ENCODE measurements around the gene GRB10. TPM values are rescaled to one million over a fixed set of nuclear protein-coding genes. Genes with fewer than 3 reads are reported as not detected.
A peak's percentile ranks its signal among the peaks of the same experiment; 100 is the strongest.

Gene GRB10
- total RNA-seq, 1 donor from 2014 or later, result 67.7 TPM

DNA sequence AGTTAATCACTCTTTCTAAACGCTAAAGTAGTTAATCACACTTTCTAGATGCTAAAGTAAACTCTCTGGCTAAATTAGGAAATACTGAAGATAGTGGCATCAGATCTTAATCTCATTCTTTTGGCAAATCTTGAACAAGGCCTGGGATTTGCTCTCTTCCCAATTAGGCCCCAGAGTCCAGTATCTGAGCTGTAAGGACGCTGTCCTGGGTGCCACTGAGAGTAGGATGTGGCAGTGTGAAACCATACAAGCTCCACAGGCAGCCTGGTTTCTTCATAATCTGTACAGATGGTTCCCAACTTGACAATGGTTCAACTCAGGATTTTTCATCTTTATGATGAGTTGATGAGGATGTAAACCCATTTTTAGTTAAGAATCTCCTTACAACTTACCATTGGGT, 36.9 kb downstream of the GRB10 start:
- FAIRE-seq (no peak), DNase-seq (ENCODE audit: low read depth) (no peak)
- Histone ChIP-seq H3K27me3 (ENCODE audit: control insufficient read depth, insufficient read depth, low read length) (no peaks in the 10 kb centered on the region), H3K4me3 (ENCODE audit: low read depth, low read length) (no peak overlapping the region), H3K36me3 (ENCODE audit: control insufficient read depth, insufficient read depth, low read length) (peaks cover 1% of the 10 kb centered on the region)
- TF ChIP-seq, protein P1, sequence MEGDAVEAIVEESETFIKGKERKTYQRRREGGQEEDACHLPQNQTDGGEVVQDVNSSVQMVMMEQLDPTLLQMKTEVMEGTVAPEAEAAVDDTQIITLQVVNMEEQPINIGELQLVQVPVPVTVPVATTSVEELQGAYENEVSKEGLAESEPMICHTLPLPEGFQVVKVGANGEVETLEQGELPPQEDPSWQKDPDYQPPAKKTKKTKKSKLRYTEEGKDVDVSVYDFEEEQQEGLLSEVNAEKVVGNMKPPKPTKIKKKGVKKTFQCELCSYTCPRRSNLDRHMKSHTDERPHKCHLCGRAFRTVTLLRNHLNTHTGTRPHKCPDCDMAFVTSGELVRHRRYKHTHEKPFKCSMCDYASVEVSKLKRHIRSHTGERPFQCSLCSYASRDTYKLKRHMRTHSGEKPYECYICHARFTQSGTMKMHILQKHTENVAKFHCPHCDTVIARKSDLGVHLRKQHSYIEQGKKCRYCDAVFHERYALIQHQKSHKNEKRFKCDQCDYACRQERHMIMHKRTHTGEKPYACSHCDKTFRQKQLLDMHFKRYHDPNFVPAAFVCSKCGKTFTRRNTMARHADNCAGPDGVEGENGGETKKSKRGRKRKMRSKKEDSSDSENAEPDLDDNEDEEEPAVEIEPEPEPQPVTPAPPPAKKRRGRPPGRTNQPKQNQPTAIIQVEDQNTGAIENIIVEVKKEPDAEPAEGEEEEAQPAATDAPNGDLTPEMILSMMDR (IDR thresholded peaks at IDR 0.05; ENCODE audit: insufficient read depth, low read length, severe bottlenecking), result no peak

DNA sequence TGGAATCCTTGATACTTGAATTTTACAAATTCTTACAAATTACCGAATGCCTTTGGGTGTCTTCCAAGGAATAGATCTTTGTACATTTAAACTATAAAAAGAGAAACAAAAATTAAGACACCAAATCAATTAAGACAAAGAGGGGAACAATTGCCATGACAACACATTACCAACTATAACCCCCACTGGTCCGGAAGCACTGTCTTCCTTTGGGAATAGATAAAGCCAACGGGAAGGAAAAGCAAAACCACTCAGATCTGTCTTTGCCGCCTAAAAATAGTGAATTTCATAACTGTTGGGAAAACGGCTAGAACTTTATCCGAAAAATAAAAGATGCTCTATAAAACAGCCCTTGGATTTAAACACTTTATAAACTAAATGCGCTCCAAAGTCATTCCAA, 37.4 kb downstream of the GRB10 start:
- DNase-seq (ENCODE audit: low read depth) (no peak), FAIRE-seq (no peak)
- TF ChIP-seq, protein P1 (IDR thresholded peaks at IDR 0.05; ENCODE audit: insufficient read depth, low read length, severe bottlenecking), result no peak
- Histone ChIP-seq H3K27me3 (ENCODE audit: control insufficient read depth, insufficient read depth, low read length) (no peaks in the 10 kb centered on the region), H3K36me3 (ENCODE audit: control insufficient read depth, insufficient read depth, low read length) (peaks cover 1% of the 10 kb centered on the region), H3K4me3 (ENCODE audit: low read depth, low read length) (no peak overlapping the region)

DNA sequence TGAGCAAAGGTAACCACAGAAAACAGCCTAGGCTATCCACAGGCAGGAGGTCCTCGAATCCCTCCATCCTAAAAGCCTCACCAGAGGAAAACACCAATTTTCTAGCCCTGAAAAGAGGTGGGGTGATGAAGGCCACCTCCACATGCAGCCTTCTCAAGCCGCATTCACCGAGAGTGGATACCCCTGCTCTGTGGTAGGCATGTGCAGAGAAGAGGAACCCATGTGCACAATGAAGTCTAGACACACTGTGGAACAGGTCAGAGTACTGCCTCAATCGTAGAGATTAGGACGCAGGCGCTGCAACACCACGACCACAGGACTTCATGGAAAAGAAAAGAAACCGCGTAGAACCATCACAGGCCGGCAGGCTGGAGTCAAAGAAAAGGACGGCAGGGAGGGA, 38.8 kb downstream of the GRB10 start:
- Histone ChIP-seq H3K27me3 (ENCODE audit: control insufficient read depth, insufficient read depth, low read length) (no peaks in the 10 kb centered on the region), H3K4me3 (ENCODE audit: low read depth, low read length) (no peak overlapping the region), H3K36me3 (ENCODE audit: control insufficient read depth, insufficient read depth, low read length) (peaks cover 1% of the 10 kb centered on the region)
- TF ChIP-seq, protein P1 (IDR thresholded peaks at IDR 0.05; ENCODE audit: insufficient read depth, low read length, severe bottlenecking), result no peak
- no peak for DNase-seq (ENCODE audit: low read depth)
- peak; percentile 7 for FAIRE-seq

DNA sequence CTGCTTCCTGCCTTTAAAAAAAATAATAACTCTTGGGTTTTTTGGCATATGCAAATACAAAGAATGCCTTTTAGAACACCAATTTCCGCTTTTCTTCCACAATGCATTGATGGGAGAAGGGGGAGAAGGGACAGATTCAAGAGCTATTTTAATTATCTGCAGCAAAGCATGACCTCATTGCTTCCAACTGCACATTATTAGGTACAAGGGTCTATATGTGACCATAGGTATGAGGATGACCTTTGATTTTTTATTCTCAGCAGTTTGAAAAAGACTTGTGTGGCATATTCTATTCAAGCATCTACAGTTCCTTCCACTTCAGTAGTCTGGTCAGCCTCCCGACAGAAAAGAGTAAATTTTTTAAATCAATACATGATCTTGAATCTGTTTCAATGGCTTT, 39.7 kb downstream of the GRB10 start:
- no peaks in the 10 kb centered on the region for H3K36me3 ChIP-seq (ENCODE audit: control insufficient read depth, insufficient read depth, low read length)
- H3K4me3 ChIP-seq (ENCODE audit: low read depth, low read length), result no peak overlapping the region
- DNase-seq (ENCODE audit: low read depth) (no peak), FAIRE-seq (no peak)
- H3K27me3 ChIP-seq (ENCODE audit: control insufficient read depth, insufficient read depth, low read length), result no peaks in the 10 kb centered on the region
- TF ChIP-seq, protein P1 (IDR thresholded peaks at IDR 0.05; ENCODE audit: insufficient read depth, low read length, severe bottlenecking), result no peak

GRCh38 chr7:50742401-50742800, 40.3 kb downstream of the GRB10 start:
- no peak overlapping the region for H3K4me3 ChIP-seq (ENCODE audit: low read depth, low read length)
- no peak for FAIRE-seq
- H3K36me3 ChIP-seq (ENCODE audit: control insufficient read depth, insufficient read depth, low read length), result no peaks in the 10 kb centered on the region
- peak; percentile 81 for DNase-seq (ENCODE audit: low read depth)
- H3K27me3 ChIP-seq (ENCODE audit: control insufficient read depth, insufficient read depth, low read length), result no peaks in the 10 kb centered on the region
- TF ChIP-seq, protein P1 (IDR thresholded peaks at IDR 0.05; ENCODE audit: insufficient read depth, low read length, severe bottlenecking), result no peak

DNA sequence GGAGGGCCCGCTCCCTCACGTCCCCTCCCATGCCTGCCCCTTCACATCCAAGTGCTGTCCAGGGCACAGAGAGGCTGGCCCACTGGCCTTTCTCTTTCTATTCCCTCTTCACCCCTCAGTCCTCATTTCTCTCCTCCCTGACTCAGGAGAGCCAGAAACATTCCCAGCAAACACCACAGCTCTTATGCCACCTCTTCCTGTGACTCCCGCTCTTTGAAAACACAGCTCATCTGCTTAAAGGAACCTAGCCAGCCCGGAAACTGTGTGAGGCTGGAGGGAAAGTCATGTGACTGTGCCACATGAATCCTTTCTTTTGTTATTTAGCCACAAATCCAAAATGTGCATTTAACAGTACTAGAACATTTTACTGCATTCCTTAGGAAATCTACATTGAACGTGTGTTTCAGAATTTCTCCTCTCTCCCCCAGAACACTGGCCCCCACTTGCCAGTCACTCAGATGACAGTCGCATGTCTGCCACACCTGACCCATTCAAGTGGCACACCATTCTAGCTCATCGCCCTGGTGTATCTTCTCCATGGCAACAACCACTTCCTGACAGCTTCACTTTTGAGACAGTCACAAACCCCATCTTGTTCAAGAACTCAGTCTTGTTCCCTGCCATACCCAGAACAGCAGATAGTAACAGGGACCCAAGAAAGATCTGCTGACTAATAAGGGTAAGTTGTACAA, 42.8 kb downstream of the GRB10 start:
- H3K4me3 ChIP-seq (ENCODE audit: low read depth, low read length), result no peak overlapping the region
- DNase-seq (ENCODE audit: low read depth) (no peak), FAIRE-seq (no peak)
- H3K36me3 ChIP-seq (ENCODE audit: control insufficient read depth, insufficient read depth, low read length), result no peaks in the 10 kb centered on the region
- TF ChIP-seq, protein P1 (IDR thresholded peaks at IDR 0.05; ENCODE audit: insufficient read depth, low read length, severe bottlenecking), result no peak
- no peaks in the 10 kb centered on the region for H3K27me3 ChIP-seq (ENCODE audit: control insufficient read depth, insufficient read depth, low read length)

Measured in bronchial epithelial cell (primary cell).